Upper lobe of right lung (tissue), 1 donor: Measurements from ENCODE around the gene PAEP. TPM values are rescaled to one million over a fixed set of nuclear protein-coding genes. Genes with fewer than 3 reads are reported as not detected.
"Not testable (repeated sequence)": the region's sequence is repeated elsewhere in the genome, so short reads cannot be mapped to it uniquely, and the experiment has no call there.

Source experiments
- ATAC-seq: fragments of 200-7000 bp; cut with Tn5 transposase; one replicate; pipeline ENCODE4 v1.9.1; 2020; ENCODE audit warnings: mild to moderate bottlenecking, moderate library complexity
- DNase-seq: peaks from one replicate; pipeline ENCODE4 v3.0.0-alpha.2; 2020
- H3K27ac ChIP-seq: fragments of 200-600 bp; one replicate; pipeline ENCODE4 v1.8.0; 2022
- H3K27me3 ChIP-seq: fragments of 200-600 bp; one replicate; pipeline ENCODE4 v1.8.0; 2022; ENCODE audit warnings: mild to moderate bottlenecking
- H3K36me3 ChIP-seq: fragments of 200-600 bp; one replicate; pipeline ENCODE4 v1.8.0; 2022
- H3K4me1 ChIP-seq: fragments of 200-600 bp; one replicate; pipeline ENCODE4 v1.8.0; 2022
- H3K4me3 ChIP-seq: fragments of 200-600 bp; one replicate; pipeline ENCODE4 v1.8.0; 2022; ENCODE audit warnings: mild to moderate bottlenecking
- H3K9me3 ChIP-seq: fragments of 200-600 bp; one replicate; pipeline ENCODE4 v1.8.0; 2022
- CTCF ChIP-seq: fragments of 200-600 bp; IDR thresholded peaks from one replicate; pipeline ENCODE4 v1.8.0; 2022; ENCODE audit warnings: antibody characterized with exemption
- intact Hi-C: fragments of 100-400 bp; cut with DNase I; formaldehyde crosslinking; loops from one replicate; pipeline ENCODE4 v1.11.0; 2022
- long read RNA-seq: library from polyadenylated mRNA; unstranded; transcript quantifications from one replicate; pipeline ENCODE4 v2.0.0, GENCODE V29; 2021
- total RNA-seq: library from RNA; stranded (reverse); fragmentation: NEBNext Ultra II Directional; extraction: Animal tissue kit (Norgen Biotek cat#: 25700); gene quantifications from one replicate; pipeline ENCODE4 v1.2.1, GENCODE V29; 2021
- donor health status: DM: no; HTN: yes; CAD: no; lungs with severe emphysema.

PAEP gene
- not detected for total RNA-seq
- long read RNA-seq = 0 reads

GRCh38 chr9:135561391-135562234 lies at the start of gene PAEP:
Gene PAEP (plus strand): TSS chr9:135561756.
- no peak within 1 kb of the TSS for H3K4me3 ChIP-seq
- H3K27me3 ChIP-seq = peaks cover 18% of the 10 kb centered on the region
- no peaks in the 10 kb centered on the region for H3K9me3 ChIP-seq
- no peaks in the 10 kb centered on the region for H3K36me3 ChIP-seq
- no peak for ATAC-seq
- no peaks in the 10 kb centered on the region for H3K4me1 ChIP-seq
- no peak within 1 kb of the TSS for H3K27ac ChIP-seq
- peak; percentile 55 for DNase-seq
- intact Hi-C loops = no loop called here
- no peak for TF ChIP-seq CTCF

- no peak for ATAC-seq
- DNase-seq = no peak
- Histone ChIP-seq H3K36me3 (no peaks in the 10 kb centered on the region), H3K9me3 (no peaks in the 10 kb centered on the region), H3K4me1 (no peaks in the 10 kb centered on the region), H3K27me3 (no peaks in the 10 kb centered on the region), H3K4me3 (no peak overlapping the region), H3K27ac (no peak overlapping the region)
- intact Hi-C loops = no loop called here
- TF ChIP-seq CTCF = no peak
Measured at GRCh38 chr9:135512241-135512603, 49.3 kb upstream of the PAEP start.

- no peaks in the 10 kb centered on the region for H3K36me3 ChIP-seq
- TF ChIP-seq CTCF = no peak
- no peaks in the 10 kb centered on the region for H3K27me3 ChIP-seq
- H3K9me3 ChIP-seq = no peaks in the 10 kb centered on the region
- intact Hi-C loops = no loop called here
- ATAC-seq (no peak), DNase-seq (peak; percentile 51)
- H3K4me1 ChIP-seq = no peaks in the 10 kb centered on the region
- no peak overlapping the region for H3K27ac ChIP-seq
- no peak overlapping the region for H3K4me3 ChIP-seq
Measured at GRCh38 chr9:135512904-135513303, 48.7 kb upstream of the PAEP start.

GRCh38 chr9:135513351-135513846 lies 48.2 kb upstream of the PAEP start:
- H3K9me3 ChIP-seq = no peaks in the 10 kb centered on the region
- H3K27ac ChIP-seq = no peak overlapping the region
- no peaks in the 10 kb centered on the region for H3K27me3 ChIP-seq
- no peak overlapping the region for H3K4me3 ChIP-seq
- H3K4me1 ChIP-seq = no peaks in the 10 kb centered on the region
- intact Hi-C loops = no loop called here
- no peaks in the 10 kb centered on the region for H3K36me3 ChIP-seq
- ATAC-seq = no peak
- peak; percentile 58 for DNase-seq
- TF ChIP-seq CTCF = no peak

- DNase-seq, H3K4me1 ChIP-seq, intact Hi-C loops, H3K4me3 ChIP-seq, H3K36me3 ChIP-seq, H3K9me3 ChIP-seq, H3K27ac ChIP-seq, ATAC-seq, H3K27me3 ChIP-seq: not testable (repeated sequence)
Measured at GRCh38 chr9:135513906-135514305, 47.6 kb upstream of the PAEP start.

GRCh38 chr9:135514342-135515082 lies 47.0 kb upstream of the PAEP start:
- no peaks in the 10 kb centered on the region for H3K27me3 ChIP-seq
- H3K36me3 ChIP-seq = no peaks in the 10 kb centered on the region
- ATAC-seq (no peak), DNase-seq (peak; percentile 46)
- H3K4me3 ChIP-seq = no peak overlapping the region
- no peaks in the 10 kb centered on the region for H3K4me1 ChIP-seq
- H3K9me3 ChIP-seq = no peaks in the 10 kb centered on the region
- intact Hi-C loops = no loop called here
- no peak for TF ChIP-seq CTCF
- no peak overlapping the region for H3K27ac ChIP-seq
